HepG2 (cell line): ENCODE measurements around the gene NDUFAF8.

Experiments
- CBFB ChIP-seq: sonication (generic); formaldehyde crosslinking; IDR thresholded peaks from 2 replicates; pipeline ENCODE4 v1.4.0; 2020; ENCODE audit warnings: missing genetic modification reagents
- CHD2 ChIP-seq: IDR thresholded peaks from 2 replicates; pipeline ENCODE4 v1.6.1; 2011; ENCODE audit warnings: low read depth, low read length, improper control_type of control experiment
- GFI1 ChIP-seq: sonication (generic); formaldehyde crosslinking; IDR thresholded peaks from 2 replicates; pipeline ENCODE4 v1.5.0; 2020; ENCODE audit warnings: missing genetic modification reagents, mild to moderate bottlenecking, borderline replicate concordance
- HCFC1 ChIP-seq: fragments of 150-350 bp; IDR thresholded peaks from 2 replicates; pipeline ENCODE4 v1.6.1; 2014; ENCODE audit warnings: low read depth, low read length
- KAT8 ChIP-seq: IDR thresholded peaks from 2 replicates; pipeline ENCODE4 v1.6.1; 2016; ENCODE audit warnings: missing genetic modification reagents, missing compliant biosample characterization
- NFRKB ChIP-seq: fragments of 450-650 bp; IDR thresholded peaks from 2 replicates; pipeline ENCODE4 v1.6.1; 2017
- POLR2AphosphoS5 ChIP-seq: IDR thresholded peaks from 2 replicates; pipeline ENCODE4 v1.6.1; 2012; ENCODE audit warnings: low read depth, low read length
- RBFOX2 ChIP-seq: fragments of 200-400 bp; formaldehyde crosslinking; IDR thresholded peaks from 2 replicates; pipeline ENCODE4 v1.6.1; 2017; ENCODE audit warnings: low read depth, mild to moderate bottlenecking, low read length
- SMAD3 ChIP-seq: sonication (generic); formaldehyde crosslinking; IDR thresholded peaks from 2 replicates; pipeline ENCODE4 v1.4.0; 2020; ENCODE audit warnings: missing genetic modification reagents
- SRF ChIP-seq: IDR thresholded peaks from 2 replicates; pipeline ENCODE4 v1.6.1; 2011; ENCODE audit warnings: mild to moderate bottlenecking, low read depth, low read length, moderate library complexity
- ZNF878 ChIP-seq: sonication (generic); formaldehyde crosslinking; IDR thresholded peaks from 2 replicates; pipeline ENCODE4 v1.8.1; 2023; ENCODE audit warnings: mild to moderate bottlenecking, missing genetic modification reagents, moderate library complexity
- TF ChIP-seq, protein P1 (sequence below): sonication (generic); formaldehyde crosslinking; IDR thresholded peaks from 2 replicates; pipeline ENCODE4 v1.5.0; 2020; ENCODE audit warnings: mild to moderate bottlenecking, missing genetic modification reagents, moderate library complexity
- TF ChIP-seq, protein P2 (sequence below): sonication (generic); formaldehyde crosslinking; conservative IDR thresholded peaks from 2 replicates; pipeline ENCODE4 v1.4.0; 2020; ENCODE audit warnings: missing genetic modification reagents

GRCh38 chr17:81290230-81290629, 51.1 kb downstream of the NDUFAF8 start:
- TF ChIP-seq GFI1 (CRISPR knock-in tag) = no peak
- no peak for TF ChIP-seq SRF
- no peak for TF ChIP-seq CBFB (CRISPR knock-in tag)
- TF ChIP-seq SMAD3 (CRISPR knock-in tag) = no peak
- no peak for TF ChIP-seq NFRKB
- no peak for TF ChIP-seq HCFC1
- TF ChIP-seq KAT8 (CRISPR knock-in tag) = no peak
- TF ChIP-seq POLR2AphosphoS5 = no peak
- TF ChIP-seq CHD2 = no peak
- TF ChIP-seq, protein P1, sequence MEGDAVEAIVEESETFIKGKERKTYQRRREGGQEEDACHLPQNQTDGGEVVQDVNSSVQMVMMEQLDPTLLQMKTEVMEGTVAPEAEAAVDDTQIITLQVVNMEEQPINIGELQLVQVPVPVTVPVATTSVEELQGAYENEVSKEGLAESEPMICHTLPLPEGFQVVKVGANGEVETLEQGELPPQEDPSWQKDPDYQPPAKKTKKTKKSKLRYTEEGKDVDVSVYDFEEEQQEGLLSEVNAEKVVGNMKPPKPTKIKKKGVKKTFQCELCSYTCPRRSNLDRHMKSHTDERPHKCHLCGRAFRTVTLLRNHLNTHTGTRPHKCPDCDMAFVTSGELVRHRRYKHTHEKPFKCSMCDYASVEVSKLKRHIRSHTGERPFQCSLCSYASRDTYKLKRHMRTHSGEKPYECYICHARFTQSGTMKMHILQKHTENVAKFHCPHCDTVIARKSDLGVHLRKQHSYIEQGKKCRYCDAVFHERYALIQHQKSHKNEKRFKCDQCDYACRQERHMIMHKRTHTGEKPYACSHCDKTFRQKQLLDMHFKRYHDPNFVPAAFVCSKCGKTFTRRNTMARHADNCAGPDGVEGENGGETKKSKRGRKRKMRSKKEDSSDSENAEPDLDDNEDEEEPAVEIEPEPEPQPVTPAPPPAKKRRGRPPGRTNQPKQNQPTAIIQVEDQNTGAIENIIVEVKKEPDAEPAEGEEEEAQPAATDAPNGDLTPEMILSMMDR (CRISPR knock-in tag) = no peak
- TF ChIP-seq, protein P2, sequence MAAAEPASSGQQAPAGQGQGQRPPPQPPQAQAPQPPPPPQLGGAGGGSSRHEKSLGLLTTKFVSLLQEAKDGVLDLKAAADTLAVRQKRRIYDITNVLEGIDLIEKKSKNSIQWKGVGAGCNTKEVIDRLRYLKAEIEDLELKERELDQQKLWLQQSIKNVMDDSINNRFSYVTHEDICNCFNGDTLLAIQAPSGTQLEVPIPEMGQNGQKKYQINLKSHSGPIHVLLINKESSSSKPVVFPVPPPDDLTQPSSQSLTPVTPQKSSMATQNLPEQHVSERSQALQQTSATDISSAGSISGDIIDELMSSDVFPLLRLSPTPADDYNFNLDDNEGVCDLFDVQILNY = no peak
- no peak for TF ChIP-seq ZNF878
- TF ChIP-seq RBFOX2 = no peak
